HG03575 (cell line): ENCODE results near the gene NAA10.

Source experiments
- ATAC-seq: cut with Tn5 transposase; IDR thresholded peaks from one replicate; pipeline ENCODE4 v1.9.1; 2021; ENCODE audit not compliant: unreplicated experiment, insufficient number of reproducible peaks, low FRiP score; ENCODE audit errors: extremely low read depth

NAA10 gene

DNA sequence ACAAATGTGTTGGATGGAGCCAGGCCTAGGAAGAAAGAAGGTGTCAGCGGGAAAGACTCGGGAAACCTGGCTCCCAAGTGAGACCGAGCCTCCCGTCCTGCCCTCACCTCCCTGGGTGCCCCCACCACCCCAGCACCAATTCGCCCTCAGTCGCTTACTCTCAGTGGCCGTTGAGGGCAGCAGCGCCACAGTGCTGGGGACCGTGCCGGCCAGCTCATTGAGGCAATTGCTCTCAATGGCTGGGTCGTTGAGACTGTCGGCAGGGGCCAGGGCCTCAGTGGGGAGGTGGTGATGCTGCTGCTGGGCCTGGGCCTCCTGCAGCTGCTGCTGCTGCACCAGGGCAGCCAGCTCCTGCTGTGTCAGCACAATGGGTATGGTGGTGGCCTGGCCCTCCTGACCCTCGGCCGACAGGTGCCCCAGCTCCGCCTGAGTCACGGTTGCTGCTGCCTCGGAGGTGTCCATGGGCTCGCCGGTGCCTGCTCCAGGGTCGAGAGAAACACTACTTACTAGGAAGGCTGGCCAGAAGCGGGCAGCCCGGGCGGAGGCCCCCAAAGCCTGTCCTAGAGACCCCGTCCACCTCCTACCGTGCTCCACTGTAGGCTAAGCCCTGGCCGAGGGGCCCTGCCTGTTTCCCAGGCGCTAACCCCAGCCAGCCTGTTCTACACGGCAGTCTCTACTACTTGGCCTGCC, 17.0 kb upstream of the NAA10 start:
- ATAC-seq = no peak

DNA sequence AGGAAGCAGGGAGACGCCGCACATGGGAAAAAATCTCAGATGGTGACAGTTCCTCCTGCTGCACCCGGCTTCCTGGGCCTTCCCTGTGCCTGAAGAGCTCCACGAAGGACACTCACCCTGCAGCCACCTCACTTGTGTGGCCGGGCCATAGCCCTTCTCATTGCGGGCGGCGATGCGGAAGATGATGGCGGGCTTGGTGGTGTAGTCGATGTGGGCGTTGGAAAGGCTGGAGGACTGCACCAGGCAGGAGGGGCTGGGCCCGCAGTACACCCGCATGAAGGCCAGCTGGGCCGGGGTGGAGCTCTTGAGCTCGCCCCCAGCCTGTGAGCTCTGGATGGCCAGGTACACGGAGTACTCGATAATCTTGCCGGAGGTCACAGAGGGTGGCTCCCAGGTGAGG, 15.3 kb upstream of the NAA10 start:
- no peak for ATAC-seq

DNA sequence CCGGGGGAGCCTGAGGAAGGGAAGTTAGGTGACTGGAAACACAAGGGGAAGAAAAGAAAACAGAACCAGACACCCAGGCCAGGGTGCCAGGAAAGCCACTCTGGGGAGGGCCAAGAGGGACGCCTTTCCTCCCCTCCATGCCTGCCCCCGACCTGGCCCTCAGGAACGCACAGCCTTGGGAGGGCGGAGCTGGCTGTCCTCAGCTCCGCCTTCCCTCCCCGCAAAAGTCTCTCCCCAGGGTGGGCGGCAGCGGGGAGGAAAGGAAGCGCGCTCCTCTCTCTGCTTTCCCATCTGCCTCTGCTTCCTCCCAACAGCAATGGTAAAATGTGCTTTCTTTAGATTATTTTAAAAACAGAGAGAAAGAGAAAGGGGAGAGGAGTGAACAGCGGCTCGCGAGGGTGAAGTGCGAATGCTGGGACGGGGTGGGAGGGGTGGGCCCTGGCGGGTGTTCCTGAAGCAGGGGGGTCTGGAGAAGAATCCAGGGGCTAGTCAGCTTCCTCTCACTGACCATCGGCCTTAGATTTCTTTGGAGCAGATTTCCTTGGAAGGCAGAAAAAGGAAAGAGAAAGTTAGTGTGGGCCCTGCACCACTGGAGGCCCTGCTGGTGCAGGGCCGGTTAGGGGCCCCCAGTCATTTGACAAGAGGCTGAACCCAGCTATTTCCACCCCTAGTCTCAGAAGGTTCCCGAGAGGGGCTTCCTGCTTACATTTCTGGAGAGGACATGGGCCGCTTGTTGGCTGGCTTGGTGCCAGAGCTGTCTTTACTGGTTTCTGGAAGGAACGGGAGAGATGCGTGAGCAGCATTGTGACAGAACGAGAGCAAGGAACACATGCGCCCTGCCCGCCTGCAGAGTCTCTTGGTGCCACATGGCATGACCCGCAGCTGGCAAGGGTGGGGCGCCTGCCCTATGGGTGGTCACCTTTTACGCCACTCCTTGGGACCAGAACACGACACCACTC, 14.3 kb upstream of the NAA10 start:
- ATAC-seq = no peak

DNA sequence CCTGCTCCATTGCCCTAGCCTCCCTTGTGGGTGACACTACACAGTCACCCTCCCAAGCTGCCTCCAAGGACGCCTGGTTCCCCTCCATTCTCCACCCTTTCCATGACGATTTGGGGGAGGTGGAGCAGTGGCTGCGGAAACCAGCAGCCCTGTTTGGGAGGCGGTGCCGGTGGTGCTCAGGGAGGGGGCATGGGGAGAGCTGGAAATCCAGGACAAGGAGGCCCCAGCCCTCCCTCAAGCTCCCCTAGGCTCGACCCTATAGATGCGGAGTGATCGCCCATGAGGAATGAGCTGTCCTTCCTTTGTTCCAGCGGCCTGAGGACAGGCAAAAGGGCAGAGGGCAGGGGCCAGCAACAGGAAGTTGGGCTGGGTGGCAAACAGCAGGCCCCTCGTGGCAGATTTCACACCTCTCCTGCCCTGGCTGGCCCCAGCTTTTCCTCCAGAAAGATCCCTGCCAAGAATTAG, 13.2 kb upstream of the NAA10 start:
- ATAC-seq = no peak

DNA sequence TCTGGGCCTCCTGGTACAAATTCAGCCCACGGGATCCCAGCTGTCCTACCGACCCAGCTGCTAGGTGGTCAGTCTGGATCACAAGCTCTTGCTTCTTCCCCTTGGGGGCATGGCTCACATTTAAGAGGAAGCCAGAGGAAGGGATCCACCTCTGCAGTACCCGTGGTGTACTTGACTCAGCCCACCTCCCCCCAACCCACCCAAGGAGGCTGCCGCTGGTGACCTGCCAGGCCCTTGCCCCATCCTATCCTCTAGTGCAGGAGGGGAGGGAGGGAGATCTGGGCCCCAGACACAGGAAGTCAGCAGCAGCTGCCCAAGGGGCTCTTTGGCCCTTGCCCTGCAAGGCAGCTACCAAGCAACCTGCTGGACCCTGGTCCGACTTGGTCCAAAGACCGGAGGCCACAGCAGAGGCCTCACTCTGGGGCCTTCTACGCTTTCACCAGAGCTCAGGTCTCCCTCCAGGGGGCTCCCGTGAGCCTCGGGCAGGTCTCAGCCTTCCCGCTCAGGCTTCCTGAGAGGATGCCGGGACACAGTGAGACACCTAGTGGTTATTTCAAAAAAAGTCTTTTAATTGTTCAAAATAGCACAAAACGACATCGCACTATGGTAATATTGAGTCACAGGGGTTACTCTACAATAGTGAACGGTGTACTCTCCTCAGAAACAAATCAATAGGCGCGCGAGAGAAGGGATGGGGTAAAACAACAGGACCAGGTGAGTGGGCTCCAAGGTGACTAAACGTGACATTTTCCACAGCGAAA, 12.4 kb upstream of the NAA10 start:
- no peak for ATAC-seq

DNA sequence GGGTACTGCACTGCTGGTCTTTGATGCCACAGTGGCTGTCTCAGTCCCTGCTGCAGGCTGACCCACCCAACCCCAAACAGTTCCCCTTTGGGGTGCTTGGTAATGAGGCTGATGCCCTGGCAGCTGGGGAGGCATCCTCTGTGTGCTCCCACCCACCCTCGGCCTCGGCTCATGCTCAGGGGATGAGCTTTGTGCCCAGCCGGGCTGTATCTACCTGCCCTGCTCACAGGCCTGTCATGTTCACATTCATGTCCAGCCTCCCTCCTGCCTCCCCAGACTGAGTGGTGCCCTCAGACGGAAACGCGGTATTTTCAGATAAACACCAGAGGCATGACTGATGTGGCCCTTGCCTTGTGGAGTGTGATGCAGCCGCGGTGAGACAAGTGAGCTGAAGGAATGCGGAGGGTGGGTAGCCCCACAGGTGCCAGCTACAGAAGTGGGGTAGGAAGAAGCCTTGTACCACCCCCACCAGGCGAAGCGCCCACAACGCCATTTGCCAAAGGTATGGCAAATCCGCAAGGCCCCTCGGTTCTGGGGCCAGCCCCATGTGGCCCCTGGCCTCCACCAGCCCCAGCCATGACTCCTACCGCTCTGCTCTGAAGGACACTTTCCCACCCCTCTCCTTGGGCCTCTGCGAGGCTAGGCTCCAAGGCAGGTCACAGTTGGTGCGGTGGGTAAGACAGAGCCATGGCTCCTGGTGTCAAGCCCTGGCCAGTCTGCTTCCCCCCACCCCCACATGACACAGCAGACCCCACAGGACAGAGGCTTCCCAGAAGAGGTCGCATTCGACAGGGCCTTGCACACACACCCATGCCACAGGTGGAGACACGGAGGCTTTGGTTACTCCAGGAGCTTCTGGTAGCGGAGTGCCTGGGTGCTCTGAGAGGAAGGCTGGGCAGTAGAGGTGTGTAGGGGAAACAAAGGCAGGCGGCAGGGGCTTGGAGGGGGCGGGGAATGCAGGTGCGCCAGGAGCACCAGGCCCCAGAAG, 11.4 kb upstream of the NAA10 start:
- ATAC-seq = no peak

- no peak for ATAC-seq
Observed at GRCh38 chrX:153944800-153945150, 9.9 kb upstream of the NAA10 start.

DNA sequence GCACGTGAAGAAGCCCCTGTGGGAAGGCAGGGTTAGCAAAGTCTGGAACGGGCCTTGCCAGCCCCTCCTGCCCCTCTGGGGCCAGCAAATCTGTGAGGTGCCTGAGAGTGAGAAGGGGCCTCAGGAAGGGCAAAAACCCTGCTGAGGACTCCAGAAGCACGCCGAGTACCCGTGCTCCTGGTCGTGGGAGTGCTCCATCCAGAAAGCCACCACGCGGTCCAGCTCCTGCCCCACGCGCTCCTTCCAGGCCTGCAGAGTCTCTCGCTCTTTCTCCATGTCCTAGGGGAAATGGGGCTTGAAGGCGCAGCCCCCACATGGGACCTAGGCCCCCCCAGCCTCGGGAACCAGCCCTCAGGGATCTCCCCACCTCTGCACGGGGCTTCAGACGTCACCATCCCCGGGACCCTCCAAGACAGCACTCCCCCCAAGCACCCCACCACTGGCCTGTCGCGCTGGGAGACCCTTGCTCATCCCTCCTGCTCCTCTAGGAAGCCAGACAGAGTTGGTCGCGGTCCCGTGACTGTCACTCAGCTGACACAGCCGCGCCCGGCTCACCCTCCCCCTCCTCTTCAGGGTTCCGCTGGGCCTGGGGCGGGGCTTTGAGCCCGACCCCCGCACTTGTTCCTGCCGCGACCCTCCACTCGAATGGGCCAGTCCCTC, 9.4 kb upstream of the NAA10 start, which contains the start of gene RENBP:
Gene RENBP (minus strand): TSS at position 504 of the 660 bp plus-strand sequence. CDS start 33 bp downstream, at position 471.
- no peak for ATAC-seq

DNA sequence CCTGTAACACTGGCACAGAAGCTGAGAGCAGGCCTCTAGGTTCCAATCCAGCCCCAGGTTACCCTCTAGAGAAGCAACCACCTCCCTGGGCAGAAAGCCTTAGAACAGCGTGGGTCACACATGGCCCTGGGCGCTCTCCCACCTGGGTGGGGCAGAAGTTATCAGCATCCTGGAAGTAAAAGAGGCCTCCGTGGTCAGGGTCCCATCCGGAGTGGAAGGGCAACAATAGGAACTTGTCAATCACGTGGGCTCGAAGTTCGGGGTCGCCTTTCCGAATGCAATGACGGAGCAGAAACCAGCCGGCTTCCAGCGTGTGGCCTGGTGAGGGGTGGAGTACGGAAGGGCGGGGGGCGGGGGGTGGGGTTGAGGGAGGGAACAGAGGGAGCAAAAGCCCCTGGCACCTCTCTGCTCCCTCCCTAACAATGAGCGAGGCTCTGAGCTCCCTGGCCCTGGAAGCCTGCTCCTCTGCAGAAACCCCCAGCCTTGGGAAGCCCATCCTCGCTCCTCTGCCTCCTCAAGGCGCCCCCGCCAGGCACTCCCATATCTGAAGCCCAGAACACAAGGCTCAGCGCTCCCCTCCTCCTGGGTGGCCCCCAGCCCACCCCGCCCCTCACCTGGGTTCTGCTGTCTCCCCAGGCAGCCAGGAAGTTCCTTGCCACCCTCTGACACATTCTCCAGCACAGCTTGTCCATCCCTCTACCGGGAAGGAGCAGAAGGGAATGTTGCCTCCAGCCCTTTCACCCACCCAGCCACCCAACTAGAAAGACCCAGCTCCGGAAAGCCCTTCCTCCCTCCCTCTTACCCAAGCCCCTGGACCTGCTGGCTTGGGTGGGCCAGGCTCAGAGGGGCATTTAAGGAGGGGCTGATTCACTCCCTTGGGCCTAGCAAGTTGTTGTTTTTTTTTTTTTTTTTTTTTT, 6.8 kb upstream of the NAA10 start:
- ATAC-seq = no peak

DNA sequence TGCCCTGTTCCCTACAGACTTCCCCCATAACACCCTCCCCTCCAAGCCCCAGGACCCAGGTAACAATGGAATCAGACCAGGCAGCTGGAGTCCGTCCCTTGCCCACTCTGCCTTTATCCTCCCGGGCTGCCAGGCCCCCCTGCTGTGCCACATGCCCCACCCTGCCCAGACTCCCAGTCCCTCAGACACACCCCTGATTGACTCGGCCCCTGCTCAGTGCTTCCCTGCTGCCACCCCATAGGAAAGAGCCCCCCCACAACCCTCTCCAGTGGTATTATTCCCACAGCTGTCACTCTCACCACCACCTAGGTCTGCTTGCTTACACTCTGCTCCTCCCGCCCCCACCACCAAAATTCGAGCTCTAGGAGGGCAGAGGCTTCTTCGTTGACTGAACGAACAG, 4.7 kb upstream of the NAA10 start:
- ATAC-seq = no peak

- ATAC-seq = no peak
Observed at GRCh38 chrX:153938226-153938786, 3.5 kb upstream of the NAA10 start.

GRCh38 chrX:153937056-153937455, 2.2 kb upstream of the NAA10 start:
- no peak for ATAC-seq

DNA sequence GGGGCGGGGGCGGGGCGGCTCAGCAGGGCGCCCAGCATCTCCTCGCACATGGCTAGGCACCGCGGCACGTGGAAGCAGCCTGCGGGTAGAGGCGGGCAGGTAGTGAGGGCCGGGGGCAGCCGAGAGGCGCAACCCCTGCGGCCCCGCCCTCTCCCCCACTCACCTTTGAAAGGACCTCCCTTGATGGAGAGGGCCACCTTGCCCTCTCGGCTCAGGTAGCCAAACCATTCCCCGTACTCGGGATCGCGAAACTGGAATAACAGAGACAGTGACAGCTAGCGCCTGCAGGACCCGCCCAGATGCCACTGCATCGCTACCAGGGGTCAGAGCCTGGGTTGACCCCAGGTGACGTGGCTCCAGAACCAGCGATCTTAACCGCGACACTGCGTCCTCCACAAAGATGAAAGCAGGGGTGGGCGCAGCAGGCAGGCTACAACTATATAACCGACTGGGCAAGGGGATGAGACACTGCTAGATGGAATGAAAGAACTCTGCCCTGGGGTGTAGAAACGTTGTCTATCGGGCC, 552 bp upstream of the NAA10 start:
- no peak for ATAC-seq

DNA sequence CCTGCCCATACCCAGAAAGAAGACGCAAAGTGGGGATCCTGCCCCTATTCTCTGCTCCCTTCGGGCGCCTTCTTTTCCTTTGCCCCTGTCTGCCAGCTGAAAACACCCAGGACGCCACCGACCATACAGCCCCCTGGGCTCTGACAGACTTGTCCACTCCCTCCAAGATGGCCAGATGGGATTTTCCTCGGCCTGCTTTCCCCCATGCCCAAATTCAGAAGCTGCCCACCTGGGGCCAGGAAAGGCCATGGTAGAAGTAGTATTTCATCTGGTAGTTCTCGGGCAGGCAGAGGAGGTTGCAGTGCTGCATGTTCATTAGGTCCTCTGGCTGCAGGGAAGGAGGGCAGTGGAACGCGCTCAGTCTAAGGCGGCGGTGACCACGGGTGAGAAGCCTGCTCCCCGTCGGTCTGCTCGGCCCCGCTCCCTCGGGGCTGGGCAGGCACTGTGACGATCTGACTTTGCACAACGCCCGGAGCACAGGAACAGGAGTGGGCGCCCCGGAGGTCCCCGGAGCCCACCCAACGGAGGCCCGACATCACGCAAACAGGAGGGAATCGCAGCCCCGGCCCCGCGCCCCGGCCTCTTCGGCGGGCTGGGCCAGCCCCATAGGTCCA, 582 bp downstream of the NAA10 start:
- no peak for ATAC-seq

- no peak for ATAC-seq
Observed at GRCh38 chrX:153933748-153934147, 1.1 kb downstream of the NAA10 start.
